Suppressor macrophage treated with lipopolysaccharide for 4 hours (primary cell): Measurements from ENCODE around the gene SLC12A9.
A peak's percentile ranks its signal among the peaks of the same experiment; 100 is the strongest.

ENCODE experiments used
- DNase-seq: peaks from one replicate; pipeline ENCODE4 v3.0.0-alpha.2; 2020

Gene SLC12A9

DNA sequence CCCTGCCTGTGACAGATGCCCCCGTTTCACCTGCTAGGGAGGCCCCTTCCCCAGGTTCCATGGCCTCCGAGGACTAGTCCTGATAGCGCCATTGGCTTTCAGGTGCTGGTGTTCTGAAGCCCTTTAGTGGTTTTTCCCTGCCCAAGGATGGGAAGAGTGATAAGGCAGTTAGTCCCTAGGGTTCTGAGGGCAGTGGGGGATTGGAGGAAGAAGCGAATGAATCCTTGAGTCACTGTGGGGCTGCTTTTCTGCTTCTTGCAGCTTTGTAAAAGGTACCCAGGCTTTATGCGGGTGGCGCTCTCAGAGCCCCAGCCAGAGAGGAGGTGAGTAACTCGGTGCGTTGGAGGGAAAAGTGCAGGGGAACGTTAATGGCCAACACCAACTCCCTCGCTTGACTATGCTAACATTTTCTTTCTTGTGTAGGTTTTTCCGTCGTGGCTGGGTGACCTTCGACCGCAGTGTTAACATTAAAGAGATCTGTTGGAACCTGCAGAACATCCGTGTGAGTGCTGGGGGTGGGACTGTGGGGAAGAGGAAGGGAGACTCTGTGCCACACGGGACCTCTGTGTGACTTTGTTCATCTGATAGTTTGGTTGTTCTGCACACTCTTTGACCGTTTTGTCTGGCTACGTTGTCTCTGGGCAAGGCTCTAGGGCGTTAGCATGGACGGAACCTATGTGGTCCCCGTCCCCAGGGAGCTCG, 33.1 kb downstream of the SLC12A9 start:
- no peak for DNase-seq

- DNase-seq = no peak
These were observed 33.8 kb downstream of the SLC12A9 start for GRCh38 chr7:100886142-100886935.

DNA sequence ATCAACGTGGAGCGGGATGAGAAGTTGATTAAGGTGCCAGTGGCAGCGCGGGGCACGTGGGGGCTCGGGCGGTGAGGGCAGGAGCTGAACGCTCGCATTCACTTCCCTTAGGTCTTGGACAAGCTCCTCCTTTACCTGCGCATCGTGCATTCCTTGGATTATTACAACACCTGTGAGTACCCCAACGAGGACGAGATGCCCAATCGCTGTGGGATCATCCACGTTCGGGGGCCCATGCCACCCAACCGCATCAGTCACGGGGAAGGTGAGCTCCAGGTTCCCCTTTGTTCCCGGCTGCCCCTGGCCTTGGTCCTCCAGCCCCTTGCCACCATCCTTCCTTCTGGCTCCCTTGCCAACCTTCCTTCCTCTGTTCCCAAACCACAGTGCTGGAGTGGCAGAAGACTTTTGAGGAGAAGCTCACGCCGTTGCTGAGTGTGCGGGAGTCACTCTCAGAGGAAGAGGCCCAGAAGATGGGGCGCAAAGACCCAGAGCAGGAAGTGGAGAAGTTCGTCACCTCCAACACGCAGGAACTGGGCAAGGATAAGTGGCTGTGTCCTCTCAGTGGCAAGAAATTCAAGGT, 34.5 kb downstream of the SLC12A9 start:
- DNase-seq = no peak

DNA sequence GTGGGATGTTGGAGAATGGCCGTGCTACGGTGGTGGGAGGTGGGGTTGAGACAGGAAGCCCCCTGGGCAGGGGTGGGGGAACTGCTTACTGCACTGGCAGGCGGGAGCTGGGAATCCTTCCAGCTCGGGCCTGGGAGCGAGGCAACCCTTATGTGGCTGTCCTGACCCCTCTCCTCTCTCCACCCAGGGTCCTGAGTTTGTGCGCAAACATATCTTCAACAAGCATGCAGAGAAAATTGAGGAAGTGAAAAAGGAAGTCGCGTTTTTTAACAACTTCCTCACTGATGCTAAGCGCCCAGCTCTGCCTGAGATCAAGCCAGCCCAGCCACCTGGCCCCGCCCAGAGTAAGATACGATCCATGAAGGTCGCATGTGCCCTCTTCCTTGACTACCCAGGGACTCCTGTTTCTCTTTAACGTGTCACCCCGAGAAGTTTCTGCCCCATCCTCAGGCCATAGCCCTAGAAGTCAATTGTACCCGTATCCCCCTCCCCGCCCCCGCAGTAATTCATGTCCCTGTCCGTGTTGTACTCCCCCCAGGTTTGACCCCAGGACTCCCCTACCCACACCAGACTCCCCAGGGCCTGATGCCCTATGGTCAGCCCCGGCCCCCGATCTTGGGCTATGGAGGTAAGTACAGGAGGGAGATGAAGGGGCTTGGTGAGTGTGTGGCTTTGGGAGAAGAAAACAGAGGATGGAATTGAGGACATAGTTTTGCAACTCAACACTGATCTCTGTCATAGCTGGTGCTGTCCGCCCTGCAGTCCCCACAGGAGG, 35.2 kb downstream of the SLC12A9 start:
- DNase-seq = peak; percentile 76

- DNase-seq = no peak
These were observed 35.9 kb downstream of the SLC12A9 start for GRCh38 chr7:100888291-100888987.

GRCh38 chr7:100888988-100889750, 36.7 kb downstream of the SLC12A9 start, which contains the start of gene UFSP1:
UFSP1 (minus strand) TSS chr7:100889715; CDS start chr7:100889271, 444 bp downstream.
- no peak for DNase-seq

GRCh38 chr7:100890653-100891567, 38.4 kb downstream of the SLC12A9 start:
- no peak for DNase-seq

DNA sequence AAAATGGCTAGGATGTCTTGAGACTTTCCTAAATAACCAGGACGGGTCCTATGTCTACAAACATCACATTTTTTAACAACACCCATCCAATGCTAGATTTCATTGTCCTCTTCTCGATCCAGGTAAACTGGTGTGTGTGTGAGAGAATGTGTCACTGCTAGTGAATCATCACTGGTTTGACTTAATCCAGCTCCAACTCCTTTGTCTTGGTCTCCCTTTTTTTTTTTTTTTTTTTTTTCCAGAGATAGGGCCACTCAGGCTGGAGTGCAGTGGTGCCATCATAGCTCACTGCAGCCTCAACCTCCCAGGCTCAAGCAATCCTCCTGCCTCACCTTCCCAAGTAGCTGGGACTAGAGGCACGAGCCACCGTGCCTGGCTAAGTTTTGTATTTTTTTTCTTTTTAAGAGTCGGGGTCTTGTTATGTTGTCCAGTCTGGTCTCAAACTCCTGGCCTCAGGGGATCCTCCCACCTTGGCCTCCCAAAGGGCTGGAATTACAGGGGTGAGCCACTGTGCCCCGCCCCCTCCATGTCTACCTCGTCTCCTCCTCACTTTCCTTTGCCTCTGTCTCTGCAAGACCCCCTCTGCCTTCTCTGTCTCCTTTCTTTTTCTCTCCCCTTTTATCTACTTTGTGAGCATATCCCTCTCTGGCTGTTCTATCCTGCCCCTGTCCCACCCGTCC, 39.2 kb downstream of the SLC12A9 start:
- DNase-seq = no peak

- no peak for DNase-seq
These were observed 40.1 kb downstream of the SLC12A9 start for GRCh38 chr7:100892364-100893317.

DNA sequence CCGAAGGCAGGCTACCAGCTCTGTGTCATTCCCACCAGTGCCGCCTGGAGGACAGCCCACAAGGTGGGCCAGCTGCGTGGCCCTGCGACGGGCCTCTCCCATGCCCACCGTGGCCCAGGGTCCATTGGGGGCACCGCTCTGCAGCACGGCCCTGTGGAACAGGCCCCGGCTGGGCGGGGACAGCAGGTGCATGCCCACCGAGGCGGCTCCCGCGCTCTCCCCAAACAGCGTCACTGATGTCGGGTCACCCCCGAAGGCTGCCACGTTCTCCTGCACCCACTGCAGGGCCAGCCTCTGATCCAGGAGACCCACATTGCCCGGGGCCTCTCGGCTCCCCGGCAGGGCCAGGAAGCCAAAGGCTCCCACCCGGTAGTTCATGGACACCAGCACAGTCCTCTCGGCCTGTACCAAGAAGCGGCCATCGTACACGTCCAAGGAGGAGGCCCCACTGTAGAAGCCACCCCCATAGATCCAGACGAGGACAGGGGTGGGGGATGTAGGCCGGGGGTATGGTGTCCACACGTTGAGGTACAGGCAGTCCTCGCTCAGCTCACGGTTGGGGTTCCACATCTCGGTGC, 40.9 kb downstream of the SLC12A9 start:
- no peak for DNase-seq

DNA sequence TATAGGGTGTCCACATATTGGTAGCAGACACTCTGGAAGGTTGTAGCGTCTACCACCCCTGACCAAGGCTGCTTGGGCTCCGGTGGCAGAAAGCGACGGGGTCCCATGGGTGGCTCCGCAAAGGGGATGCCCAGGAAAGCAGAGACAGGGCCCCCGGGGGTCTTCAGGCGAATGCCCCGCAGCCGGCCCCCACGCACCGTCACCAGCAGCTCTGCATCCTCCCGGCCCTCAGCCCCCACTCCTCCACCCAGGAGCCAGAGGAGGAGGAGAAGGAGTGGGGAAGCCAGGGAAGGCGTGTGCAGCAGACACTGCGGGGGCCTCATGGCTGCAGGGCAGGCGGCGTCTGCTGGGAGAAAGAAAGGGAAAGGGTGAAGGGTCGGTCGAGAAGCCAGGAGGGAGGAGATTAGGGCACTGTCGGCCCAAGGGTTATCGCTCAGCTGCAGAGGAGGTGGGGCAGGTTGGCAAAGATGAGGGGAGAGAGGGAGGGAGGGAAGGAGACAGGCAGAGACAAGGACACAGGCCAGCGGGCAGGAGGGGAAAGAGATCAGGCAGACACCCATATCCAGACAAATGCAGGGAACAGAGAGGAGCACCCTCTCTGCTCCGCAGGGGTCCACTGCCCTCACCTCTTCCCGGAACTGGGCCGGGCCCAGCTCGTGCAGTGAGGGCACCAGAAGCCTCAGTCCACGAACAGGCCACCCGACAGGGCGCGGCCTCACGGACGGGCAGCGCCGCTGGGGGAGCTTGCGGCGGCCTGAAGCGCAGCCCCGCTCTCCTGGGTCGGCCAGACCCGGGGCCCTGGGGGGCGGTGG, 41.6 kb downstream of the SLC12A9 start:
- DNase-seq = no peak

- DNase-seq = peak; percentile 60
These were observed 42.6 kb downstream of the SLC12A9 start for GRCh38 chr7:100894860-100895700.

- DNase-seq = no peak
These were observed 43.1 kb downstream of the SLC12A9 start, which contains the start of gene ACHE for GRCh38 chr7:100895701-100895955. ACHE (minus strand) TSS chr7:100895888; CDS start chr7:100894232, 1,656 bp downstream.

DNA sequence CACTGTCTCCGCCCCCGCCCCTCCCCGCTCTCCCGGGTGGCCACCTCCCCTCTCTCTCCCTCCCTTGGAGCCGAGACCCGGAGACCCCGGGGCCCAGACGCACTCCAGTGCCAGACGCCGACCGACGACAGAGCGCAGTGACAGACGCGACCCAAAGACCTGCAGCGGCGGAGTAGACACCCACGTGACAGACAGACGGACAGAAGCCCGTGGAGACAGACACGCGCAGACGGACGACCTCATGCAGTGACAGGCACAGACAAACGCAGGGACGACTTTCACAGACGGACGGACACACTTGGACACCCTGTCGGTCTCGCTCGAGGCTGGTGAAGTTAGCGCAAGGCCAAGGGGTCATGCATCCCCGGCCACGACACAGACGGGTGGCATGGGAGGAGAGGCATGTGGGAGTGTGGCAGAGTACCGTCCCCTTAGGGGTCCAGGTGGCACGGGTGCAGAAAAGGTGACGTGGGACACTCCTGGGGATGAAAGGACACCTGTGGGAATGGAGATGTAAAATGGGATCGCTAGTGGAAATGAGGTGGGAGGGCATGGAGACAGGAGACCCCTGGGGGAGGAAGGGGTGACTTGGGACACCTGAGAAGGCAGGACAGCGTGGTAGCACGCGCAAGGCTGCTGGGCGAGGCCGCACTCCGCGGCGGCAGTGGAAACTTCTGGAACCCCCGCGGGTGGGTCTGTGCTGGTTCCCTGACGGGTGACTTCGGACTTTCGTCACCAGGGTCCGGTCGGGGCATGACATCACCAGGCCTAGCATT, 43.6 kb downstream of the SLC12A9 start:
- DNase-seq = peak; percentile 66

GRCh38 chr7:100896732-100897608, 44.5 kb downstream of the SLC12A9 start:
- peak; percentile 48 for DNase-seq
